ENCODE measurements around the gene RAB44. TPM values are rescaled to one million over a fixed set of nuclear protein-coding genes. Genes with fewer than 3 reads are reported as not detected.

Gene RAB44
- total and polyA plus RNA-seq, 12 donors: 0.03 to 0.16 TPM; not detected in 10

GRCh38 chr6:36742146-36742545 lies 44.5 kb downstream of the RAB44 start:
- intact Hi-C loops (cut with DNase I): no loop called here
- Histone ChIP-seq H3K36me3 (replicated peaks in 1 of 2) (no peaks in the 10 kb centered on the region), H3K4me1 (replicated peaks in 1 of 2) (no peaks in the 10 kb centered on the region), H3K27ac (no peak overlapping the region), H3K9me3 (replicated peaks in 1 of 3) (no peaks in the 10 kb centered on the region), H3K4me3 (no peak overlapping the region), H3K27me3 (no peaks in the 10 kb centered on the region)
- no peak for DNase-seq
- no peak for TF ChIP-seq POLR2A (IDR thresholded peaks at IDR 0.05)
- TF ChIP-seq, protein P1, sequence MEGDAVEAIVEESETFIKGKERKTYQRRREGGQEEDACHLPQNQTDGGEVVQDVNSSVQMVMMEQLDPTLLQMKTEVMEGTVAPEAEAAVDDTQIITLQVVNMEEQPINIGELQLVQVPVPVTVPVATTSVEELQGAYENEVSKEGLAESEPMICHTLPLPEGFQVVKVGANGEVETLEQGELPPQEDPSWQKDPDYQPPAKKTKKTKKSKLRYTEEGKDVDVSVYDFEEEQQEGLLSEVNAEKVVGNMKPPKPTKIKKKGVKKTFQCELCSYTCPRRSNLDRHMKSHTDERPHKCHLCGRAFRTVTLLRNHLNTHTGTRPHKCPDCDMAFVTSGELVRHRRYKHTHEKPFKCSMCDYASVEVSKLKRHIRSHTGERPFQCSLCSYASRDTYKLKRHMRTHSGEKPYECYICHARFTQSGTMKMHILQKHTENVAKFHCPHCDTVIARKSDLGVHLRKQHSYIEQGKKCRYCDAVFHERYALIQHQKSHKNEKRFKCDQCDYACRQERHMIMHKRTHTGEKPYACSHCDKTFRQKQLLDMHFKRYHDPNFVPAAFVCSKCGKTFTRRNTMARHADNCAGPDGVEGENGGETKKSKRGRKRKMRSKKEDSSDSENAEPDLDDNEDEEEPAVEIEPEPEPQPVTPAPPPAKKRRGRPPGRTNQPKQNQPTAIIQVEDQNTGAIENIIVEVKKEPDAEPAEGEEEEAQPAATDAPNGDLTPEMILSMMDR (IDR thresholded peaks at IDR 0.05): no peak
- 92 to 96% (median 94%) methylated on average over 8 to 19 of the region's 19 CpGs for WGBS, 4 donors

- TF ChIP-seq POLR2A (IDR thresholded peaks at IDR 0.05): no peak
- intact Hi-C loops (cut with DNase I): no loop called here
- WGBS, 4 donors: 80 to 86% (median 82%) methylated on average over 5 of the region's 5 CpGs
Measured at GRCh38 chr6:36743032-36743431, 45.4 kb downstream of the RAB44 start.

GRCh38 chr6:36743538-36744303 lies 46.1 kb downstream of the RAB44 start:
- WGBS, 4 donors: 81 to 90% (median 87%) methylated on average over 21 to 24 of the region's 24 CpGs
- Histone ChIP-seq H3K27ac (no peak overlapping the region), H3K4me3 (no peak overlapping the region), H3K36me3 (replicated peaks in 1 of 2) (no peaks in the 10 kb centered on the region), H3K27me3 (no peaks in the 10 kb centered on the region), H3K9me3 (replicated peaks in 1 of 3) (no peaks in the 10 kb centered on the region), H3K4me1 (replicated peaks in 1 of 2) (no peaks in the 10 kb centered on the region)
- no peak for DNase-seq
- TF ChIP-seq POLR2A (IDR thresholded peaks at IDR 0.05): no peak
- TF ChIP-seq, protein P1 (IDR thresholded peaks at IDR 0.05): no peak
- intact Hi-C loops (cut with DNase I): no loop called here

More at GRCh38 chr6:36743032-36743431, 45.4 kb downstream of the RAB44 start:
- H3K27ac ChIP-seq: no peak overlapping the region
- H3K9me3 ChIP-seq (replicated peaks in 1 of 3): no peaks in the 10 kb centered on the region
- no peaks in the 10 kb centered on the region for H3K27me3 ChIP-seq
- no peak overlapping the region for H3K4me3 ChIP-seq
- no peak for DNase-seq
- H3K36me3 ChIP-seq (replicated peaks in 1 of 2): no peaks in the 10 kb centered on the region
- H3K4me1 ChIP-seq (replicated peaks in 1 of 2): no peaks in the 10 kb centered on the region

GRCh38 chr6:36744304-36744673 lies 46.7 kb downstream of the RAB44 start:
- intact Hi-C loops (cut with DNase I): no loop called here

More at GRCh38 chr6:36744304-36744673, 46.7 kb downstream of the RAB44 start:
- no peaks in the 10 kb centered on the region for H3K36me3 ChIP-seq (replicated peaks in 1 of 2)
- no peak overlapping the region for H3K27ac ChIP-seq
- no peaks in the 10 kb centered on the region for H3K9me3 ChIP-seq (replicated peaks in 1 of 3)
- no peak for DNase-seq
- WGBS, 4 donors: 69 to 78% (median 74%) methylated on average over 2 of the region's 2 CpGs
- H3K4me3 ChIP-seq: no peak overlapping the region
- no peaks in the 10 kb centered on the region for H3K4me1 ChIP-seq (replicated peaks in 1 of 2)
- H3K27me3 ChIP-seq: no peaks in the 10 kb centered on the region
- no peak for TF ChIP-seq POLR2A (IDR thresholded peaks at IDR 0.05)
- TF ChIP-seq, protein P1 (IDR thresholded peaks at IDR 0.05): no peak

All from adrenal gland (tissue), 12 donors.